Endodermal cell (in vitro differentiated cells): ENCODE results near the gene DNAH11. TPM values are rescaled to one million over a fixed set of nuclear protein-coding genes. Genes with fewer than 3 reads are reported as not detected.
A peak's percentile ranks its signal among the peaks of the same experiment; 100 is the strongest.

Source experiments
- DNase-seq: peaks from one replicate; pipeline ENCODE4 v3.0.0-alpha.2; 2017
- H3K27ac ChIP-seq: 2 replicates; pipeline ENCODE4 v1.5.1; 2013; ENCODE audit warnings: mild to moderate bottlenecking, low read depth, low read length, moderate library complexity
- H3K27me3 ChIP-seq: 2 replicates; pipeline ENCODE4 v1.6.1; 2013; ENCODE audit warnings: mild to moderate bottlenecking, low read length, moderate library complexity; ENCODE audit not compliant: insufficient read depth, control insufficient read depth, poor library complexity, severe bottlenecking
- H3K36me3 ChIP-seq: 2 replicates; pipeline ENCODE4 v1.7.0; 2013; ENCODE audit warnings: mild to moderate bottlenecking, low read length, moderate library complexity; ENCODE audit not compliant: control insufficient read depth, insufficient read depth
- H3K4me1 ChIP-seq: one replicate; pipeline ENCODE4 v1.7.0; 2013; ENCODE audit warnings: low read length; ENCODE audit not compliant: control insufficient read depth, insufficient read depth
- H3K4me3 ChIP-seq: 2 replicates; pipeline ENCODE4 v1.5.1; 2013; ENCODE audit warnings: mild to moderate bottlenecking, low read length, moderate library complexity
- H3K9ac ChIP-seq: 2 replicates; pipeline ENCODE4 v1.6.1; 2013; ENCODE audit warnings: mild to moderate bottlenecking, low read length, moderate library complexity; ENCODE audit not compliant: poor library complexity, severe bottlenecking; ENCODE audit errors: extremely low read depth
- H3K9me3 ChIP-seq: 2 replicates; pipeline ENCODE4 v1.6.1; 2013; ENCODE audit warnings: mild to moderate bottlenecking, low read length, moderate library complexity; ENCODE audit not compliant: control insufficient read depth
- H3K27ac Mint-ChIP-seq: 2 replicates; pipeline ENCODE4 v1.8.0; 2020; ENCODE audit warnings: mixed read lengths
- H3K27me3 Mint-ChIP-seq: 2 replicates; pipeline ENCODE4 v1.8.0; 2021; ENCODE audit warnings: mild to moderate bottlenecking, mixed read lengths; ENCODE audit not compliant: insufficient read depth
- H3K36me3 Mint-ChIP-seq: 2 replicates; pipeline ENCODE4 v1.8.0; 2020; ENCODE audit warnings: low read depth, mixed read lengths
- H3K4me1 Mint-ChIP-seq: 2 replicates; pipeline ENCODE4 v1.8.0; 2020; ENCODE audit warnings: mixed read lengths
- H3K4me3 Mint-ChIP-seq: 2 replicates; pipeline ENCODE4 v1.8.0; 2020; ENCODE audit warnings: mild to moderate bottlenecking, moderate library complexity, mixed read lengths
- H3K9me3 Mint-ChIP-seq: 2 replicates; pipeline ENCODE4 v1.8.0; 2020; ENCODE audit warnings: mild to moderate bottlenecking, mixed read lengths
- whole genome bisulfite sequencing, 2 experiments: methylation state at CpG; one replicate each; pipeline versions ENCODE4 v1.1.5 to v1.1.7; 2013; ENCODE audit warnings: missing lambda C conversion rate in 2 of 2, mixed read lengths in 1 of 2; ENCODE audit not compliant: insufficient coverage in 1 of 2, insufficient read length in 1 of 2; 5-methylcytosine and 5-hydroxymethylcytosine counted together
- total RNA-seq, 2 donors: library from RNA; stranded (reverse); fragmentation: NEBNext Ultra II Directional in 1 of 2; extraction: Animal tissue kit (Norgen Biotek cat#: 25700) in 1 of 2; gene quantifications; 2 replicates in 1 of 2; 3 replicates in 1 of 2; pipeline ENCODE4 v1.2.1, GENCODE V29; 2021
- TF ChIP-seq, protein P1 (sequence below): fragments of 200-600 bp; sonication (generic); conservative IDR thresholded peaks from 2 replicates; pipeline ENCODE4 v1.5.0; 2021; ENCODE audit warnings: antibody characterized with exemption, mild to moderate bottlenecking

Gene DNAH11
- total RNA-seq, 2 donors from 2014 or later = 0.80 to 0.99 TPM

DNA sequence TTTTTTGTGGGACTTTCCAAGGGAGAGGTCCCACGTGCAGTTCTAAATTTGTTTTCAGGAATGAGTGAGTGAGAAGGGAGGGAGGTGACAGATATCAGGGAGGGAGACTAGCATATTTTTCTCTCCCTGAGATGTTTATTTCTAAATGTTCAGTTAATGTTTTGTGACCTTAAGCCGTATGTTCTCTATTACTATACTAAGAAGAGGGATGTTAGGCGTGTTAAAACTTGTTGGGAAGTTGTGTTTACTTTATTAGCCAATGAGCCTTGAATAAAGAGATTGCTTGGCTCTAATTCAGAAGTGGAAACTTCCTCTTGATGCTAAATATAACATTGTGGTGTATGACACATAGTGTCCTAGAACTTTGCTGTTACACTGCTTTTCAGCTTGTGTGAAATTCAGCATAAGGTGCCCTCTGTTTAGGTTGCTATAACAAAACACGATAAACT is 37.3 kb downstream of the DNAH11 start:
- no peaks in the 10 kb centered on the region for H3K4me1 Mint-ChIP-seq
- peaks cover 12% of the 10 kb centered on the region for H3K9me3 Mint-ChIP-seq
- H3K27me3 ChIP-seq = peaks cover 80% of the 10 kb centered on the region
- H3K27ac ChIP-seq = no peak overlapping the region
- no peak overlapping the region for H3K4me3 Mint-ChIP-seq
- peaks cover 92% of the 10 kb centered on the region for H3K27me3 Mint-ChIP-seq
- 95 to 100% methylated on average over 1 to 4 of the region's 4 CpGs for WGBS, 2 experiments
- H3K36me3 Mint-ChIP-seq = peaks cover 4% of the 10 kb centered on the region
- H3K4me1 ChIP-seq = no peaks in the 10 kb centered on the region
- peaks cover 28% of the 10 kb centered on the region for H3K9me3 ChIP-seq
- H3K36me3 ChIP-seq = no peaks in the 10 kb centered on the region
- TF ChIP-seq, protein P1, sequence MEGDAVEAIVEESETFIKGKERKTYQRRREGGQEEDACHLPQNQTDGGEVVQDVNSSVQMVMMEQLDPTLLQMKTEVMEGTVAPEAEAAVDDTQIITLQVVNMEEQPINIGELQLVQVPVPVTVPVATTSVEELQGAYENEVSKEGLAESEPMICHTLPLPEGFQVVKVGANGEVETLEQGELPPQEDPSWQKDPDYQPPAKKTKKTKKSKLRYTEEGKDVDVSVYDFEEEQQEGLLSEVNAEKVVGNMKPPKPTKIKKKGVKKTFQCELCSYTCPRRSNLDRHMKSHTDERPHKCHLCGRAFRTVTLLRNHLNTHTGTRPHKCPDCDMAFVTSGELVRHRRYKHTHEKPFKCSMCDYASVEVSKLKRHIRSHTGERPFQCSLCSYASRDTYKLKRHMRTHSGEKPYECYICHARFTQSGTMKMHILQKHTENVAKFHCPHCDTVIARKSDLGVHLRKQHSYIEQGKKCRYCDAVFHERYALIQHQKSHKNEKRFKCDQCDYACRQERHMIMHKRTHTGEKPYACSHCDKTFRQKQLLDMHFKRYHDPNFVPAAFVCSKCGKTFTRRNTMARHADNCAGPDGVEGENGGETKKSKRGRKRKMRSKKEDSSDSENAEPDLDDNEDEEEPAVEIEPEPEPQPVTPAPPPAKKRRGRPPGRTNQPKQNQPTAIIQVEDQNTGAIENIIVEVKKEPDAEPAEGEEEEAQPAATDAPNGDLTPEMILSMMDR = no peak
- H3K27ac Mint-ChIP-seq = no peak overlapping the region
- no peak overlapping the region for H3K9ac ChIP-seq
- no peak overlapping the region for H3K4me3 ChIP-seq
- no peak for DNase-seq

- H3K4me3 Mint-ChIP-seq = no peak overlapping the region
- no peak overlapping the region for H3K9ac ChIP-seq
- H3K27ac ChIP-seq = no peak overlapping the region
- H3K36me3 ChIP-seq = no peaks in the 10 kb centered on the region
- H3K27me3 ChIP-seq = peaks cover 41% of the 10 kb centered on the region
- H3K4me1 ChIP-seq = no peaks in the 10 kb centered on the region
- H3K4me3 ChIP-seq = no peak overlapping the region
- H3K9me3 Mint-ChIP-seq = peaks cover 12% of the 10 kb centered on the region
- H3K27me3 Mint-ChIP-seq = peaks cover 52% of the 10 kb centered on the region
- WGBS, 2 experiments = 89 to 100% methylated on average over 3 to 4 of the region's 6 CpGs
- peaks cover 3% of the 10 kb centered on the region for H3K4me1 Mint-ChIP-seq
- no peak for DNase-seq
- H3K27ac Mint-ChIP-seq = no peak overlapping the region
- peaks cover 4% of the 10 kb centered on the region for H3K36me3 Mint-ChIP-seq
- peaks cover 26% of the 10 kb centered on the region for H3K9me3 ChIP-seq
- TF ChIP-seq, protein P1 = no peak
Observed at GRCh38 chr7:21585070-21585724, 42.4 kb downstream of the DNAH11 start.

DNA sequence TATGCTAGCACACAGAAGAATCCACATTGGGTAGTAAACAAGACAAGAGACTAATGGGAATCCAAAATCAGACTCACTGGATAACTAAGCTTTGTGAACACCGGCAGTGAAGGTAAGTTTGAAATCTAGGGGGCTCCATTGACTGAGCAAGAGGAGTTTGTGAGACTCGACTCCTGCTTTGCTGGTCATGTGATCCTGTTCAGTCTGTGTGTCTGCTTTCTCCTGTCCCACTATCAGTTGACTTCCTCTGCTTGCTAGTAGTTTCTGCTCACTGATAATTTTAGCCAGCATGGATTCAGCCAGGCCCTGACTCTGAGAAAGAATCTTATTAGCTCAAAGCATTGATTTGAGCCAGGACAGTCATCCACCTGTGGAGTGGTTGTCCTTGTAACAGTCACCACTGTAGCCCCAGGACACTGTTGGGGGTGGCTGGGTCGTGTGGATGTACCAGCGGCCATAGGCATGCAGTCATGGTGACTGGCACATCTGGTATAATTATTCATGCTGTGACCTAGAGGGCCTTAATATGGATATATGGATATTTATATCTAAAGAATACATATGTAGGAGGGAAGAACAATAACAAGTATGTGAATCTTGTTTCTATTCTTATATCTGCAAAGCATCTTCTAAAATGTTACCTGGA is 44.4 kb downstream of the DNAH11 start:
- TF ChIP-seq, protein P1 = no peak
- Histone ChIP-seq H3K27ac (no peak overlapping the region), H3K9me3 (peaks cover 17% of the 10 kb centered on the region), H3K27me3 (peaks cover 20% of the 10 kb centered on the region), H3K4me1 (no peaks in the 10 kb centered on the region), H3K4me3 (no peak overlapping the region), H3K9ac (no peak overlapping the region), H3K36me3 (no peaks in the 10 kb centered on the region)
- H3K9me3 Mint-ChIP-seq = peaks cover 12% of the 10 kb centered on the region
- H3K4me3 Mint-ChIP-seq = no peak overlapping the region
- peaks cover 4% of the 10 kb centered on the region for H3K36me3 Mint-ChIP-seq
- H3K27ac Mint-ChIP-seq = peak overlapping the region; percentile 41
- H3K4me1 Mint-ChIP-seq = peaks cover 3% of the 10 kb centered on the region
- 86 to 96% methylated on average over 3 to 4 of the region's 4 CpGs for WGBS, 2 experiments
- H3K27me3 Mint-ChIP-seq = peaks cover 31% of the 10 kb centered on the region
- DNase-seq = no peak
